CD4-positive, alpha-beta memory T cell (primary cell): ENCODE results near the gene IL21R. TPM values are rescaled to one million over a fixed set of nuclear protein-coding genes. Genes with fewer than 3 reads are reported as not detected.
A peak's percentile ranks its signal among the peaks of the same experiment; 100 is the strongest.

ENCODE experiments used
- CTCF ChIA-PET: fragments of 350-600 bp; sonication (Branson Sonifier 250); formaldehyde crosslinking; loops from one replicate; lab custom pipeline; 2021; ENCODE audit warnings: inconsistent platforms; ENCODE audit not compliant: partially characterized antibody; lab: Charles Lee
- POLR2A ChIA-PET: fragments of 350-600 bp; sonication (Branson Sonifier 250); formaldehyde crosslinking; loops from one replicate; lab custom pipeline; 2021; ENCODE audit not compliant: partially characterized antibody; lab: Charles Lee
- DNase-seq, 5 donors: peaks; one replicate each; pipeline versions ENCODE4 v3.0.0 to v3.0.0-alpha.2; 2020 to 2022; ENCODE audit warnings: mixed read lengths in 1 of 5
- H3K27ac ChIP-seq: one replicate; pipeline ENCODE4 v1.7.0; 2013; ENCODE audit warnings: low read depth, low read length
- H3K27me3 ChIP-seq: 2 replicates; pipeline ENCODE4 v1.7.0; 2013; ENCODE audit warnings: mild to moderate bottlenecking, low read length, moderate library complexity; ENCODE audit not compliant: insufficient read depth
- H3K36me3 ChIP-seq: 2 replicates; pipeline ENCODE4 v1.7.0; 2013; ENCODE audit warnings: mild to moderate bottlenecking, low read length, moderate library complexity; ENCODE audit not compliant: insufficient read depth
- H3K4me1 ChIP-seq: 2 replicates; pipeline ENCODE4 v1.7.0; 2013; ENCODE audit warnings: mild to moderate bottlenecking, low read length, moderate library complexity; ENCODE audit not compliant: insufficient read depth
- H3K4me3 ChIP-seq, 2 donors: one replicate each; pipeline ENCODE4 v1.7.0; 2013; ENCODE audit warnings: low read length in 2 of 2, mild to moderate bottlenecking in 1 of 2
- H3K9me3 ChIP-seq, 2 donors: one replicate each; pipeline ENCODE4 v1.7.0; 2013; ENCODE audit warnings: low read length in 2 of 2, control low read depth in 1 of 2; ENCODE audit not compliant: control insufficient read depth in 1 of 2
- H3K27ac Mint-ChIP-seq, 7 donors: one replicate each; pipeline ENCODE4 v1.8.0; 2020 to 2021; ENCODE audit warnings: mixed read lengths in 7 of 7, mild to moderate bottlenecking in 6 of 7, inconsistent platforms in 3 of 7, moderate library complexity in 3 of 7
- H3K27me3 Mint-ChIP-seq, 2 donors: one replicate each; pipeline ENCODE4 v1.8.0; 2020 to 2021; ENCODE audit warnings: mixed read lengths in 2 of 2
- H3K36me3 Mint-ChIP-seq, 2 donors: one replicate each; pipeline ENCODE4 v1.8.0; 2020 to 2021; ENCODE audit warnings: mixed read lengths in 2 of 2, inconsistent platforms in 1 of 2, mild to moderate bottlenecking in 1 of 2
- H3K4me1 Mint-ChIP-seq, 4 donors: one replicate each; pipeline ENCODE4 v1.8.0; 2020 to 2021; ENCODE audit warnings: mixed read lengths in 4 of 4, mild to moderate bottlenecking in 1 of 4
- H3K4me3 Mint-ChIP-seq, 8 donors: one replicate each; pipeline ENCODE4 v1.8.0; 2020 to 2021; ENCODE audit warnings: mixed read lengths in 8 of 8, mild to moderate bottlenecking in 7 of 8, moderate library complexity in 6 of 8, inconsistent platforms in 3 of 8
- H3K9me3 Mint-ChIP-seq, 8 donors: one replicate each; pipeline ENCODE4 v1.8.0; 2020 to 2021; ENCODE audit warnings: mixed read lengths in 8 of 8, mild to moderate bottlenecking in 5 of 8, inconsistent platforms in 3 of 8, moderate library complexity in 1 of 8
- intact Hi-C: fragments of 100-400 bp; cut with micrococcal nuclease; formaldehyde crosslinking; loops from one replicate; pipeline ENCODE4 v1.15.1; 2023
- polyA plus RNA-seq, 2 donors: library from polyadenylated mRNA; unstranded; fragments of 300-500 nt; fragmentation: Illumina TruSeq; gene quantifications; one replicate each; pipeline ENCODE4 v1.2.3, GENCODE V29; 2021
- total RNA-seq, 2 experiments: library from RNA; stranded (reverse); gene quantifications; one replicate each; pipeline ENCODE4 v1.2.3, GENCODE V29; 2021

Gene IL21R
- total and polyA plus RNA-seq, 4 experiments from 2014 or later: 18.4 to 29.1 (median 28.3) TPM

DNA sequence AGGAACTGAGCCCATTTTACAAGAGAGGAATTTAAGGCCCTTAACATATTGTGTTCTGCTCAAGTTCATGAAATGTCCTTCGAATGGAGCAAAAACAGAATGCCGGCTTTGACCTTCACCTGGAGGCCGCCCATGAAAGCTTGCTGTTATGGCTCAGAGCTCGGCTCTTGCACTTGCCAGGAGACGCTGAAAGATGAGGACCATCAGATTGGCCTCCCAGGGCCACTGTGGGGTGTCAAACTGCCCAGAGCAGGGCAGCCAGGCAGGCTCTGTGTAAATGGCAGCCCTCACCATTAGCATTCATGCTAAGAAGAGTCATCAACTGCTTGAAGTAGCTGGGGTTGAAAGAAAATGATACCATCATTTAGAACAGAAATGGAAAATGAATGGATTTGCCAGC is 39.3 kb downstream of the IL21R start:
- H3K27me3 ChIP-seq: no peaks in the 10 kb centered on the region
- peak overlapping the region in 6 of 7 donors; percentile 5 to 68 (median 44) for H3K27ac Mint-ChIP-seq
- H3K36me3 Mint-ChIP-seq: peaks cover 70 to 84% of the 10 kb centered on the region in 2 donors
- H3K27me3 Mint-ChIP-seq: no peaks in the 10 kb centered on the region
- POLR2A ChIA-PET: interaction anchor here (1.1 to 2.0 kb wide), 2 partner anchors 34 to 35 kb away, joined by 4 to 5 read pairs; no protein-coding TSS in a partner anchor
- H3K9me3 ChIP-seq: peaks cover 5 to 8% of the 10 kb centered on the region in 2 donors
- intact Hi-C loops: no loop called here
- peaks cover 11% of the 10 kb centered on the region for H3K4me1 ChIP-seq
- CTCF ChIA-PET: no interaction called here
- H3K9me3 Mint-ChIP-seq: peaks cover 0 to 9% (median 5%) of the 10 kb centered on the region in 8 donors
- peaks cover 9 to 28% (median 16%) of the 10 kb centered on the region in 4 donors for H3K4me1 Mint-ChIP-seq
- H3K4me3 Mint-ChIP-seq: no peak overlapping the region
- no peak for DNase-seq
- H3K4me3 ChIP-seq: no peak overlapping the region
- no peak overlapping the region for H3K27ac ChIP-seq
- peaks cover 75% of the 10 kb centered on the region for H3K36me3 ChIP-seq

DNA sequence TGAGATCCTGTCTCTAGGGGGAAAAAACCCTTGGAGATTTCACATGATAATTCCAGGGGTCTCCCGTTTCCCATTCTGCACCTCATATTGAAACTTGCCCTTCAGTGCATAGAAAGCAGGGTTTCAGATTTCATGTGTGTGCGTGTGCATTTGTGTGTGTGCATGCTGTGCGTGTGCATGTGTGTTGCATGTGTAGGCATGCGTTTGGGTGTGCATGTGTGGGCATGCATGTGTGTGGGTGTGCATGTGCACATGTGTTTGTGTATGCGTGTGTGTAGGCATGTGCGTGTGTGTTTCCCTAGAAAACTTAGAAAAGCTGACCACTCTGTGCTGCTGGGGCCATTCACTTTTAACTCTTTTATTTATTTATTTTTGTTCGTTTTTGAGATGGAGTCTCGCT is 40.0 kb downstream of the IL21R start:
- H3K27ac Mint-ChIP-seq: peak overlapping the region in 2 of 7 donors; percentile 62 to 72
- no peaks in the 10 kb centered on the region for H3K27me3 ChIP-seq
- no peak overlapping the region for H3K4me3 Mint-ChIP-seq
- H3K4me1 Mint-ChIP-seq: peaks cover 15 to 35% (median 22%) of the 10 kb centered on the region in 4 donors
- H3K4me3 ChIP-seq: no peak overlapping the region
- DNase-seq: no peak
- no peaks in the 10 kb centered on the region for H3K27me3 Mint-ChIP-seq
- peaks cover 0 to 11% (median 5%) of the 10 kb centered on the region in 8 donors for H3K9me3 Mint-ChIP-seq
- H3K36me3 Mint-ChIP-seq: peaks cover 70 to 84% of the 10 kb centered on the region in 2 donors
- ChIA-PET CTCF (no interaction called here), POLR2A (no interaction called here)
- peaks cover 67% of the 10 kb centered on the region for H3K36me3 ChIP-seq
- intact Hi-C loops: no loop called here
- H3K4me1 ChIP-seq: peaks cover 18% of the 10 kb centered on the region
- peaks cover 5 to 8% of the 10 kb centered on the region in 2 donors for H3K9me3 ChIP-seq
- no peak overlapping the region for H3K27ac ChIP-seq

DNA sequence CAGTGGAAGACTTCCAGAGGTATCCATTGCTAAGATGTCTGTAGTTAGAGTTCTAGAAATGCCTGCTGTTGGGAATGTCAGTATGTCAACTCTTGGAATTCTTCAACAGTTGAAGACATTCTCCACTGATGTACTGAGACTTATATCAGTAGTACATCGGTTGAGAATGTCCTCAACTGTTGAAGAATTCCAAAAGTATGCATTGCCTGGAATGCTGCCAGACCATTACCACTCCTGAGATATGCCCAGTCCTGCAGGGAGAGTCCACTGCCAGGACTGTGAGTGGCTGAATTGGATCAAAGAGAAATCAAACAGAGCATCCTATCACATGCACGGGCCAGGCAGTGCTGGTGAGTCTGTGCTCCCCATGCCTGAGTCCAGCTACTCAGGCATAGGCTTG is 42.0 kb downstream of the IL21R start:
- H3K4me1 Mint-ChIP-seq: peaks cover 24 to 53% (median 35%) of the 10 kb centered on the region in 4 donors
- CTCF ChIA-PET: interaction anchor here (1.4 kb wide), 1 partner anchor 273 kb away, joined by 4 read pairs; no protein-coding TSS in a partner anchor
- H3K4me3 Mint-ChIP-seq: no peak overlapping the region

DNA sequence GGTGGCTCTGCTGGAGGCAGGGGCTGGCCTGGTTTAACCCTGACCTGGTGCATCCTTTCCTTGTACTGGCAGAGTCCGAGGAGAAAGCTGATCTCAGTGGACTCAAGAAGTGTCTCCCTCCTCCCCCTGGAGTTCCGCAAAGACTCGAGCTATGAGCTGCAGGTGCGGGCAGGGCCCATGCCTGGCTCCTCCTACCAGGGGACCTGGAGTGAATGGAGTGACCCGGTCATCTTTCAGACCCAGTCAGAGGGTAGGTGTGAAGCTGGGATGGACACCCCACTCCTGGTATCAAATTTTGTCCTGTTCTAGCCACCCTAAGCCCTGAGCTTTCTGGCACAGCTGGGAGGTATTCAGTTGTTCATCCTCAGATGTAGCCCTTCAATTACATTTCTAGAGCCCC is 42.5 kb downstream of the IL21R start:
- intact Hi-C loops: no loop called here
- no peaks in the 10 kb centered on the region for H3K27me3 ChIP-seq
- H3K4me3 Mint-ChIP-seq: peak overlapping the region in 1 of 8 donors; percentile 29
- H3K27me3 Mint-ChIP-seq: no peaks in the 10 kb centered on the region
- H3K9me3 ChIP-seq: peaks cover 5 to 8% of the 10 kb centered on the region in 2 donors
- peaks cover 60% of the 10 kb centered on the region for H3K36me3 ChIP-seq
- H3K4me3 ChIP-seq: no peak overlapping the region
- ChIA-PET CTCF (interaction anchor here (1.1 kb wide), 2 partner anchors 214 to 270 kb away, joined by 3 read pairs; no protein-coding TSS in a partner anchor), POLR2A (interaction anchor here (2.9 to 3.8 kb wide), 2 partner anchors 42 to 209 kb away, joined by 11 to 15 read pairs; partner anchors contain the start of gene IL21R)
- H3K4me1 Mint-ChIP-seq: peaks cover 25 to 53% (median 35%) of the 10 kb centered on the region in 4 donors
- peaks cover 72 to 78% of the 10 kb centered on the region in 2 donors for H3K36me3 Mint-ChIP-seq
- DNase-seq: no peak
- H3K9me3 Mint-ChIP-seq: peaks cover 0 to 11% (median 5%) of the 10 kb centered on the region in 8 donors
- peaks cover 43% of the 10 kb centered on the region for H3K4me1 ChIP-seq
- no peak overlapping the region for H3K27ac ChIP-seq
- peak overlapping the region in 4 of 7 donors; percentile 10 to 99 (median 58) for H3K27ac Mint-ChIP-seq

More for the DNA sequence above, 42.0 kb downstream of the IL21R start:
- Histone ChIP-seq H3K4me1 (peaks cover 38% of the 10 kb centered on the region), H3K36me3 (peaks cover 62% of the 10 kb centered on the region), H3K27me3 (no peaks in the 10 kb centered on the region), H3K27ac (no peak overlapping the region), H3K4me3 (no peak overlapping the region), H3K9me3 (peaks cover 5 to 8% of the 10 kb centered on the region in 2 donors)
- no peak for DNase-seq
- Mint-ChIP-seq H3K9me3 (peaks cover 0 to 11% (median 5%) of the 10 kb centered on the region in 8 donors), H3K27ac (peak overlapping the region in 3 of 7 donors; percentile 18 to 60 (median 57)), H3K36me3 (peaks cover 77 to 78% of the 10 kb centered on the region in 2 donors), H3K27me3 (no peaks in the 10 kb centered on the region)
- POLR2A ChIA-PET: interaction anchor here (2.9 to 3.8 kb wide), 2 partner anchors 41 to 208 kb away, joined by 11 to 15 read pairs; partner anchors contain the start of gene IL21R
- intact Hi-C loops: no loop called here

DNA sequence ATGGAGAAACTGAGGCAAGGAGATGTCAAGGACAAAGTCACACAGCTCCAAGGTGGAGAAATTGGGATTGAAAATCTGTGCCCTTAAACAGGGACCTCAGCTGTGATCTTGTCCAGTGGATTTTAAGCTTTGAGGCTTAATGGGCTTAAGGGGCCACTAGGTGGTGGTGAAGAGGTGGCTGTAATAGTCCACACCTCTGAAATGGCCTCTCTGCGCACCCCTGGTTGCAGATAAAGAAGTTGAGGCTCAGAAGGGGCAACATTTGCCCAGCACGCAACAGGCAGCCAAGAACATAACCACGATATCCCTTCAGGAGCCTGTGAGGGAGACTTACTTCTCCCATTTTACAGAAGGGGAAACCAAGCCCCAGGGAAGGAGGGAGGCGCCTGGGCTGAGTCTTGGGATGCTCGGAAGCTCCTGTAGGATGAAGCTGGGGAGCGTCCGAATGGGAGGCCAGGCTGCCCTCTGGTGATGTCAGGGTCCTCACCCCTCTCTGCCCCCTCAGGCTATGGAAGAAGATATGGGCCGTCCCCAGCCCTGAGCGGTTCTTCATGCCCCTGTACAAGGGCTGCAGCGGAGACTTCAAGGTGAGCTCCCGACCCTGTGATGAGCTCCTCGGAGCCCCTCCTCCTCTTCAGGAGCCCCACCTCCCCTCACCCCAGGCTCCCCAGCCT is 43.7 kb downstream of the IL21R start:
- Histone ChIP-seq H3K27me3 (no peaks in the 10 kb centered on the region), H3K9me3 (peaks cover 5 to 8% of the 10 kb centered on the region in 2 donors), H3K27ac (no peak overlapping the region), H3K4me3 (no peak overlapping the region), H3K36me3 (peaks cover 52% of the 10 kb centered on the region), H3K4me1 (peaks cover 55% of the 10 kb centered on the region)
- H3K4me1 Mint-ChIP-seq: peaks cover 33 to 64% (median 45%) of the 10 kb centered on the region in 4 donors
- peaks cover 68 to 77% of the 10 kb centered on the region in 2 donors for H3K36me3 Mint-ChIP-seq
- DNase-seq: no peak
- peak overlapping the region; percentile 96 to 99 (median 97) for H3K27ac Mint-ChIP-seq
- ChIA-PET CTCF (interaction anchor here (1.0 to 2.0 kb wide), 9 partner anchors 8 to 271 kb away, joined by 3 to 11 read pairs (median 5); no protein-coding TSS in a partner anchor), POLR2A (interaction anchor here (0.8 to 6.6 kb wide), 6 partner anchors 19 to 210 kb away, joined by 3 to 35 read pairs (median 8); partner anchors contain the start of gene IL21R)
- intact Hi-C loops: loop anchor here (1.0 to 2.0 kb wide), 3 partner anchors 43 to 104 kb away; partner anchors contain the start of genes GTF3C1 and IL21R
- no peaks in the 10 kb centered on the region for H3K27me3 Mint-ChIP-seq
- H3K9me3 Mint-ChIP-seq: peaks cover 0 to 11% (median 5%) of the 10 kb centered on the region in 8 donors
- peak overlapping the region in 4 of 8 donors; percentile 10 to 45 (median 35) for H3K4me3 Mint-ChIP-seq

DNA sequence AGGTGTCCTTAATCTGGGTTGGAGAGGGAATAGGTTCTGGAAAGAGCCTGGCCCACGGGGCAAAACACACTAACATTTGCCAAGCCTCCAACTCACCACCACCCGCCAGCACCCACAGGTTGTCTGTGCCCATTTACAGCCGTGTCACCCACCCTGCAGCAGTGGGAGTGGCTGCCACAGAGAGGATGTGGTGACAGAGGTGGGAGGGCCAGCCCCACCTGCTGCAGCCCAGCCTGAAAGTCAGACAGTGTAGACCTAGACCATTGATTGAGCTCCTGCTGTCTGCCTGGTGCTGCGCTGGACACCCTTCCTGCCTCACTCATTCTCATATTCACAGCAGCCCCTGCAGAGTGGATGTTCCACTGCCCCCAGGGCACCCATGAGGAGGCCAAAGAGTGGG is 44.7 kb downstream of the IL21R start:
- peaks cover 46% of the 10 kb centered on the region for H3K36me3 ChIP-seq
- POLR2A ChIA-PET: interaction anchor here (0.6 to 6.6 kb wide), 15 partner anchors 8 to 273 kb away, joined by 3 to 35 read pairs (median 6); partner anchors contain the start of gene IL21R
- intact Hi-C loops: loop anchor here (1.0 to 2.0 kb wide), 3 partner anchors 44 to 103 kb away; partner anchors contain the start of genes GTF3C1 and IL21R

More for the DNA sequence above, 44.7 kb downstream of the IL21R start:
- Histone ChIP-seq H3K27me3 (no peaks in the 10 kb centered on the region), H3K9me3 (peaks cover 5 to 8% of the 10 kb centered on the region in 2 donors), H3K27ac (peak overlapping the region; percentile 63), H3K4me3 (peak overlapping the region in 1 of 2 donors; percentile 30), H3K4me1 (peaks cover 61% of the 10 kb centered on the region)
- Mint-ChIP-seq H3K4me1 (peaks cover 41 to 75% (median 55%) of the 10 kb centered on the region in 4 donors), H3K4me3 (peak overlapping the region in 7 of 8 donors; percentile 38 to 83 (median 76)), H3K9me3 (peaks cover 0 to 11% (median 5%) of the 10 kb centered on the region in 8 donors), H3K36me3 (peaks cover 61 to 69% of the 10 kb centered on the region in 2 donors), H3K27me3 (no peaks in the 10 kb centered on the region), H3K27ac (peak overlapping the region; percentile 96 to 99 (median 97))
- CTCF ChIA-PET: interaction anchor here (0.9 to 2.0 kb wide), 11 partner anchors 9 to 291 kb away, joined by 3 to 11 read pairs (median 5); no protein-coding TSS in a partner anchor
- peak; percentile 84 to 92 (median 86) for DNase-seq
